Stimulated activated CD8-positive, alpha-beta memory T cell treated with anti-CD3 and anti-CD28 coated beads, Interleukin-12 subunit alpha, Interleukin-12 subunit beta, amount 100 ng/mL, for 4 hours (primary cell): ENCODE results near the gene OTC.

Experiments
- DNase-seq: peaks from one replicate; pipeline ENCODE4 v3.0.0-alpha.2; 2020; ENCODE audit warnings: low read depth

The OTC gene

DNA sequence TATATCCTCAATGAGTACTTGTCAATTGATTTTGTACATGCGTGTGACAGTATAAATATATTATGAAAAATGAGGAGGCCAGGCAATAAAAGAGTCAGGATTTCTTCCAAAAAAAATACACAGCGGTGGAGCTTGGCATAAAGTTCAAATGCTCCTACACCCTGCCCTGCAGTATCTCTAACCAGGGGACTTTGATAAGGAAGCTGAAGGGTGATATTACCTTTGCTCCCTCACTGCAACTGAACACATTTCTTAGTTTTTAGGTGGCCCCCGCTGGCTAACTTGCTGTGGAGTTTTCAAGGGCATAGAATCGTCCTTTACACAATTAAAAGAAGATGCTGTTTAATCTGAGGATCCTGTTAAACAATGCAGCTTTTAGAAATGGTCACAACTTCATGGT lies at the start of gene OTC:
OTC (plus strand) TSS at position 243 of the 400 bp plus-strand sequence; CDS start at position 336, 93 bp downstream.
- DNase-seq = no peak

- no peak for DNase-seq
These were observed 48.4 kb upstream of the OTC start for GRCh38 chrX:38304010-38304409.

GRCh38 chrX:38305971-38306370 lies 46.4 kb upstream of the OTC start:
- DNase-seq = no peak

DNA sequence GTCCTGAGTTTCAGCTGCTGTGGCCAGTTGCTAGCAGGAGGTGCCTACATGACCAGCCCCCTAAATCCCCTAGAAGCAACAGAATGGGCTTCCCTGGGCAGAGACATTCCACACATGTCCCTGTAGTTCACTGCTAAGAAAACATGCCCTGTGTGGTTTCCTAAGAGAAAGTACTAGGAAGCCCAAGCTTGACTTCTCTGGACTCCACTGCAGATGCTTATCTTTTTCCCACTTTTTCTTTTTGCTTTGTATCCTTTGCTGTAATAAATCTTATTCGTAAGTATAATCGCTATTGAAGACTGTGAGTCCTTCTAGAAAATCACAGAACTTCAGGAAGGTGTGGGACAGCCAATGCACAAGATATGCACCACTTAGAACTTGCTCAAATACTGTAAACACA lies 40.7 kb upstream of the OTC start:
- no peak for DNase-seq

- DNase-seq = no peak
These were observed 40.0 kb upstream of the OTC start for GRCh38 chrX:38312436-38312835.

DNA sequence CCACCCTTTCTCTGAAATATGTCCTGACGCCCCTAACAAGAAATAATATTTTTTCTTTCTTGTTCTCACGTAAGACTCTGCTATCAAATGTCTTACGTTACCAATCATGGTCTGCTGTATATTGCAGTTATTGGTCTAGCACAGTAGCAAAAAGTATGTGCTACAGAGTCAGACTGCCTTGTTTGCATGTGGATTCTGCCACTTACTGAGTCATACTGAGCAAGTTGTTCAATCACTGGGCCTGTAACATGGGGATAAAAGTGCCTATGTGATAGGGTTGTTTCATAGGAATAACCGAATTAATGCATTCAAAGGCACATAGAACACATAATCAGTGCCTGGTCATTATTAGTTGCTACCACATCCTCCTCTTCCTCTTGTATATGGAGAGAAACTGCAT lies 39.2 kb upstream of the OTC start:
- DNase-seq = no peak

GRCh38 chrX:38315186-38315585 lies 37.2 kb upstream of the OTC start:
- no peak for DNase-seq

DNA sequence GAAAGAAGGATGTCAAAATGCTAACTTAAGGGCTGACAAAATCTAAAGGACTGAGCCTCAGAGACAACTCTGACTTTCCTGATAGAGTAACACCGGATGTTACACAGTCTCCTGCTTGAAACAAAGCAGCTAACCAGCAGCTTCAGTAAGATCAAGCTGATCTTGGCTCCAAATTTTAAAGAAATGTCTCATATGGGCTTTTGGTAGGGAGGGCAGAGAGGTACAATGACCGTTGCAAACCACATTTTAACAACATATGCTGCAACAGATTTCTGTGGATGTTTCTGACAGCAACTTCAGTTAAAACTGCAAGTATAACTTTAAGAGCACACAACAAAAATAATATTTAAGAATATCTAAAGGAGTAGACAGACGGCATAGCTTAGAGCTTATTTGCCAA lies 34.2 kb upstream of the OTC start:
- no peak for DNase-seq

DNA sequence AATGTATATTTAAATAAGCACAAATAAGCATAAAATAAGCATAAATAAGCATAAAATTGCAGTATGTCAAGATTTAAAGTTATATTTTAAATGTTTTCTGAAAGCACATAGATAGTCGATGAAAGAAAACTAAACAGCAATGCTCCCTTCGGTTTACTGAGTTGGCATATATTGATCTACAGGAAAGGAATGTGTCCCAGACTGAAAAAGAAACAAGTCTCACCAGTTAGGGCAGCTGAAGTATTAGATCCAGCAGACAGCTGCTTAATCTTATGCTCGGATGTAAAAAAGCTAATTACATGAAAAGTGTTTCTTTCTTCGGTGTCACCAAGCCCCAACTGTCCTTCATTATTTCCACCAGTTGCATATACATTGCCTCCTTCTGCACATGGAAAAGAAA lies 33.8 kb upstream of the OTC start:
- no peak for DNase-seq

DNA sequence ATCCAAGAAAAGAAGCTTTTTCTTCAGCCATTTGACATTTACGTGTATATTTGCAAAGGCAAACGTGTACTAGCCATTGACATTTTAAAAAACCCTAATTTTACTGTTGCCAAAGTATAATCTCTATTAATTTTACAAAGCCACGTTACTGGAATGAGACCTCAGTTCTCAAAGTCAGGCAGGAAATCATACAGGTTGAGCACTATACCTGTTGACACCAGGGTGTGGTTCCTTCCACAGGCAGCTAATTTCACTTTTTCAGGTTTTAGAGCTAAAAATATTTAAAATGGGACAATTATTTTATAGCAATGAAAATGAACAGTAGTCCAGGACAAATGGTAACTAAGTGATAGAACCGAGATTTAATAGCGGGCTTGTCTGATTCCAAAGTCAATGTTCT lies 31.6 kb upstream of the OTC start:
- no peak for DNase-seq

DNA sequence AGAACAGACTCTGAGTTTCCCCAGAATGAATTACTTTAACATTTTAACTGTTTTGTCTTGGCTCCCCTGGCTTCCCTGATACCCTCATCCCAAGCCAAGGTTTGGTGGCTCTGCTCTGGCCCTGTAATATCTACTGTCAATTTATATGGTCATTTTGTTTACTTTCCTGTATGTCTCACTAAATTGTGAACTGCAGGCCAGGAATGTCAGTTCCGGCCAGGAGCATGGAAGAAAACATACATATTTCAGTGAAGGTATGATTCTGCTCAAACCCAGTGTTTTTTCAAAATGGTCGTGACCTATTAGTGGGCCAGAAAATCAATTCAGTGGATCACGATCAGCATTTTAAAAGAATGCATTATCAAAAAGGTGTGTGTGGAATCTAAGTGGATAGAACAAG lies 26.3 kb upstream of the OTC start:
- DNase-seq = no peak

DNA sequence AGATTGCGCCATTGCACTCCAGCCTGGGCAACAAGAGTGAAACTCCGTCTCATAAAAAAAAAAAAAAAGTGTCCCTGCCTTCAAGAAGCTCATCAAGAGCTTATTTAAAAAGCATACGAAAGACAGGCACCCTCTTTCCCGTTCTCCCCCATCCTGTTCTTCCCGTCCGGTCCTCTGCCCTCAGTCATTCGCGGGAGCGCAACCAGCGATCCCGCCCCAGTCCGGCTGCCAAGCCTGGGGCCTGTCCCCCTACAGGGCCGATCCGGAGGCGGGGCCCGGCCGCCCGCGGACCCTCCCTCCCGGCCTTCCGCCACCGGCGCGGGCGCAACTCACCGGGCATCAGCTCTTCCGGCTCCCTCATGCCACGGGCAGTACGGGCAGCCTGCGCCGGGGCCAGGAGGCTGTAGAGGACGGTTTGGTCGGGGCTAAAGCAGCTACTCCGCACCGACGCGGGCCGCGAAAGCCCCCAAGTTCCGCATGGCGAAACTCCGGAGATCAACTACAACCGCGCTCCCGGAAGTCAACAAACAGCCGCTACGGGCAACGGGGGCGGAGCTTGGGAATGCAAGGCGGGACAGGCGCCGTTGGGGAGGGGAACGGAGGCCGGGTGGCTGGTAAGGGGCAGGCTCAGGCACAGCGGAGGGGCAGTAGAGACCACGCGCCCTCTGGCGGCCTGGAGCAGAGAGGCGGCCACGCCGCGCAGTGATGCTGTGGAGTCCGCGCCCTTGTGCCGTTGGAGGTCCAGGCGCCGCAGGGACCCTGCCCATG lies 25.2 kb upstream of the OTC start, which contains the start of gene RPGR:
RPGR (minus strand) TSS at position 503 of the 768 bp plus-strand sequence; CDS start at position 361, 142 bp downstream.
- peak; percentile 79 for DNase-seq

DNA sequence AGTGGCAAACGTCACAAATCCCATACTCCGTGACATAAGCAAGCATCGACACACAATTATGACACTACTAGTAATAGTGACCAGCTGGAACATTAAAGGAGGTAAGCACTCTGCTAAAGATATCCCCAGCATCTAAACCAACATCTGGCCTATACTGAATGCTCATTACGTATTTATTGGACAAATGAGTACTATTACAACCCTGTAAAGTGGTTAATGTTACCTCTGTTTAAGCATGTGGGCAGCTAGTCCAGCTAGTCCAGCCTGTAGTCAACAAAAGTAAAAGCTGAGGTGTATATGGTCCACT lies 24.7 kb upstream of the OTC start:
- DNase-seq = no peak

- DNase-seq = no peak
These were observed 19.9 kb upstream of the OTC start for GRCh38 chrX:38332505-38332904.

DNA sequence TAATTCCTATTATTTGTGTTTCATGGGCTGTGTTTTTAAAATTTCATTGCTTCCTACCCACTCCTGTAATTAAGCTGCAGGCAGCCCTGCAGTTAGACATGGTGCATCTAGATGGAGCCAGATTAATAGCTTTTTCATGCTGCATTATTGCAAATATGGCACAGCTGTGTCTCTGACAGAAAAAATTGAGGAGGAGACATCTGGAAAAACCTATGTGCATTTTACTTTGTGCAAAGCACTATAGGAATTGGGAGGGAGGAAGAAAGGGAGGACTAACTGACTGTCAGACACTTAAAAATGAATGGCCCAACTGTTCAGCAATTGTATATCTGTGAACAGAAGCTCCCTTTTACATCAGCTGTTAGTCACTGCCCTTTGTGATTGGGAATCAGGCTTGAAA lies 17.0 kb upstream of the OTC start:
- no peak for DNase-seq

DNA sequence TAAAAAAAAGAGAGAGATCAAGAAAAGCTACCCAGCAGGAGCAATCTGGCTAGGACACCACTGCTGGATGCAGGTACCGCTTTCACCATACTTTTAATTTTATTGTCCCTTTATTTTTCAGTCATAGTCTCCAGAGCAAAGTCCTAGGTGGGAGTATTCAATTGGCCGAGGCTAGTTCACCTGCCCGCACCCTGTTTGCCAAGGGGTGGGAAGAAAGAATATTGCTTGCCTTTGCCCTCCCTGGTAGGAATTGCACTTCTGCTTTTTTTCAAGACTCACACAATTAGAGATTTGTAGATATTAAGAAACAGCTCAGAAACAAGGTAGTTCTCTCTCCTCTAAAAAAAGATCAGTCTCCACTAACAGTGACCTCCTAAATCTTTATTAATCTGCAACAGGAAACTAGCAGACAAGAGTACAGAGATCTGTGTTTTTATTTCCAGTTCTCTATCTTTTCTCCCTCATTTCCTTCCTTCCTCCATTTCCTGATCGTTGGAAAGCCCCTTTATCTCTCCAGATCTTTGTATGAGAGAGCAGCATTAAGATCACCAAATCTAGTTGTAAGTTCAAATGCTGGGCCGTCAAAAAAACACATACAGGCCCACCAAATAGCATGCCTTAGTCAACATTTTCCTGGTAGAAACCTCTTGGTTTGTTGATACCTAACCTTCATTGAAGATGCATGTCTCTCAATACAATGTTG lies 15.7 kb upstream of the OTC start:
- no peak for DNase-seq

DNA sequence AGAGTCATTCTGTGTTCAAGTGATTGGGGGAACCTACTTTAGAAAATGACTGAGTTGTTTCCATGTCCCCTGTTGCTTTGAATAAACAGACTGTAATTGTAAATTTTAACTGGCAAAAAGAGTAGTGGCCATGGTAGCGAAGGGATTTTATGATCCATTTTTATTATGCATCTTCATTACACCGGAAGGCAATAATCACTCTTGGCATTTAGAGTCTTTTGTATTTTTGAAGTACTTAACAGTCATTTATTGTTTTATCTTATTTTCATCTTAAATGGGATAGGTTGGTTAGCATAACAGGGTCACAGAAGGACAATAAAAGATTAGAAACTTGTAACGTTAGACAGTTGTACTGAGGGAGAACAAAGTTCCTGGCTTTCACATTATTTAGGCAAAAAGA lies 11.0 kb upstream of the OTC start:
- no peak for DNase-seq

- no peak for DNase-seq
These were observed 9.3 kb upstream of the OTC start for GRCh38 chrX:38342853-38343778.

- no peak for DNase-seq
These were observed 6.3 kb upstream of the OTC start for GRCh38 chrX:38346150-38346549.

DNA sequence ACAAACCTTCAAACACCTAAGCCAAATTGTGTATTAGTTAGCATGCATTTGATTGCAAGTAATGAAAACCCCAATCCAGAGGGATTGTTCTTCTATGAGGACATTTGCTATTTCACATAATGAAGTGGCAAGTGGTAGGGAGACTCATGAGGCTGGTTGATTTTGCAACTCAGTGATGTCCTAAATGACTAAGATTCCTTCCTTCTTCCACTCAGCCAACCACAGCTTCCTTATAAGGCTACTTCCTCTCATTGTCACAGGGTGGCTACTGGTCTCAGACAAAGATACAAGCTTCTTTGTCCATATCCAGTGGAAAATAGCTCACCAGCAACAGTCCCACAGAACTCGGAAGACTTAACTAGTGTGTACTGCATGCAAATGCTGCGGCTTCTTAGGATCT lies 5.3 kb upstream of the OTC start:
- no peak for DNase-seq

DNA sequence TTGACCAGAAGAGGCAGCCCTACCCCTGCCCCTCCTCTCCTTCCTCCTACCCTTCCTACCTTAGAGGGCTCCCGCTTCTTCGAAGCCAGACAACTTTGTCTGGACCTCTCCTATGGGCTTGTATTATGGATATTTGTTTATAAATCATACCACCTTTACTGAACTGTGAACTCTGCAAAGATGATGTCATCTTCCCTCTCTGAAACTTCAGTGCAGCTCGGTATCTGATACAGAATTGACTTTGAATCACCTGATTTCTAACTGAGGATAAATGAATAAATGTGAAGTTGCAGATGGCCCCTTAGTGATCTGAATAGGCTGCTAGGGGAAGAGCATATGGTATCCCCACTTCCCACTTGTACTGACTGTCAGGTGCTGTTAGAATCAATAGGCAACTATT lies 1.1 kb upstream of the OTC start:
- DNase-seq = no peak

DNA sequence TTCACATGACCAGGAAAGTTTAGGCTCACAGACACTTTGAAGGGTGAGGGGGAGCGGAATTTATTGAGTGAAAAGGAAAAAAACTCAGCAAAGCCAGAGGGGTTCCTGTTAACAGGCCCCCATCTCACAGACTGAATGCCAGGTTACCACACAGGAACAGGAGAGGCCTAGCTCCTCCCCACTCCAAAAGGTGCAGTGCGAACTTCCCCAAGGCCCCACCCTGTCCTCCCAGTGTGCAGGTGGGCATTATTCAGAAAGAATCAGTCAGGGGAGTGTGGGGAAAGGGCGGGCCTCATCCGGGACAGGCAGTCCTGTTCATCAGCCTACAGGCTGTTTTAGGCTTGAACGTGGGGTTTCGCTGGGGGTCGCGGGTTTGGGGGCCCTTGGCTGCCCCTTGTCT lies 4.0 kb downstream of the OTC start:
- no peak for DNase-seq
